Suprapubic skin (tissue), 4 donors: ENCODE measurements around the gene CHPF. TPM values are rescaled to one million over a fixed set of nuclear protein-coding genes. Genes with fewer than 3 reads are reported as not detected.
A peak's percentile ranks its signal among the peaks of the same experiment; 100 is the strongest.

Experiments
- DNase-seq, 2 donors: peaks; one replicate each; pipeline ENCODE4 v3.0.0-alpha.2; 2019; ENCODE audit warnings: low spot score in 2 of 2
- H3K27ac ChIP-seq: fragments of 200-600 bp; sonication (generic); one replicate; pipeline ENCODE4 v1.5.1; 2019
- H3K27me3 ChIP-seq: fragments of 200-600 bp; sonication (generic); one replicate; pipeline ENCODE4 v1.5.1; 2019
- H3K36me3 ChIP-seq: fragments of 200-600 bp; sonication (generic); one replicate; pipeline ENCODE4 v1.5.1; 2019
- H3K4me1 ChIP-seq: fragments of 200-600 bp; sonication (generic); one replicate; pipeline ENCODE4 v1.5.1; 2019
- H3K4me3 ChIP-seq: fragments of 200-600 bp; sonication (generic); one replicate; pipeline ENCODE4 v1.5.1; 2019; ENCODE audit warnings: mild to moderate bottlenecking
- H3K9me3 ChIP-seq: fragments of 200-600 bp; sonication (generic); one replicate; pipeline ENCODE4 v1.5.1; 2019
- CTCF ChIP-seq, 2 donors: fragments of 200-600 bp in 1 of 2; fragments of 450-650 bp in 1 of 2; sonication (generic) in 1 of 2; IDR thresholded peaks; one replicate each; pipeline ENCODE4 v1.5.1; 2016 to 2019; ENCODE audit warnings: antibody characterized with exemption in 2 of 2, mild to moderate bottlenecking in 1 of 2, moderate library complexity in 1 of 2
- EP300 ChIP-seq: sonication (generic); formaldehyde crosslinking; IDR thresholded peaks from one replicate; pipeline ENCODE4 v1.6.1; 2017; ENCODE audit warnings: antibody characterized with exemption
- POLR2A ChIP-seq, 2 donors: fragments of 450-650 bp; IDR thresholded peaks; one replicate each; pipeline ENCODE4 v1.6.1; 2017; ENCODE audit warnings: antibody characterized with exemption in 2 of 2, mild to moderate bottlenecking in 2 of 2, moderate library complexity in 2 of 2
- POLR2AphosphoS5 ChIP-seq, 3 donors: sonication (generic); formaldehyde crosslinking; IDR thresholded peaks; one replicate each; pipeline ENCODE4 v1.6.1; 2017; ENCODE audit warnings: antibody characterized with exemption in 3 of 3
- WGBS: methylation state at CpG from one replicate; pipeline ENCODE4 v1.1.5; 2018; 5-methylcytosine and 5-hydroxymethylcytosine counted together
- total RNA-seq, 4 donors: library from RNA; depleted of rRNA; stranded (reverse); fragments of >200 nt; gene quantifications; one replicate each; pipeline ENCODE4 v1.1.0, GENCODE V29; 2016

CHPF gene
- total RNA-seq, 4 donors from 2014 or later: 28.8 to 62.1 (median 49.3) TPM

GRCh38 chr2:219498280-219499057 is 45.1 kb downstream of the CHPF start, which contains the start of gene GMPPA:
Gene GMPPA, plus strand, starts transcription at chr2:219498891. Its CDS starts 1,085 bp downstream, at chr2:219499976.
- H3K9me3 ChIP-seq: no peaks in the 10 kb centered on the region
- DNase-seq: peak; percentile 97 to 98
- H3K36me3 ChIP-seq: peaks cover 5% of the 10 kb centered on the region
- H3K27me3 ChIP-seq: peaks cover 39% of the 10 kb centered on the region
- under 1% methylated on average over 47 of the region's 49 CpGs for WGBS
- H3K4me1 ChIP-seq: peaks cover 33% of the 10 kb centered on the region
- peak within 1 kb of the TSS; percentile 86 for H3K27ac ChIP-seq
- peak within 1 kb of the TSS; percentile 79 for H3K4me3 ChIP-seq
- TF ChIP-seq POLR2AphosphoS5 (IDR thresholded peaks at IDR 0.05): no peak
- peak in 1 of 2 donors; percentile 39 for TF ChIP-seq POLR2A (IDR thresholded peaks at IDR 0.05)

GRCh38 chr2:219497495-219498279 is 45.9 kb downstream of the CHPF start:
- Histone ChIP-seq H3K4me1 (peaks cover 33% of the 10 kb centered on the region), H3K27me3 (peaks cover 45% of the 10 kb centered on the region), H3K9me3 (no peaks in the 10 kb centered on the region), H3K4me3 (peak overlapping the region; percentile 79), H3K27ac (peak overlapping the region; percentile 86), H3K36me3 (peaks cover 3% of the 10 kb centered on the region)
- DNase-seq: peak; percentile 93
- 7% methylated on average over 32 of the region's 59 CpGs for WGBS
- TF ChIP-seq CTCF (IDR thresholded peaks at IDR 0.05) (no peak), POLR2A (IDR thresholded peaks at IDR 0.05) (peak in 1 of 2 donors; percentile 33)

GRCh38 chr2:219496825-219497494 is 46.6 kb downstream of the CHPF start:
- DNase-seq: no peak
- WGBS: 39% methylated on average over 30 of the region's 61 CpGs
- no peaks in the 10 kb centered on the region for H3K9me3 ChIP-seq
- H3K27ac ChIP-seq: no peak overlapping the region
- peaks cover 48% of the 10 kb centered on the region for H3K27me3 ChIP-seq
- H3K4me1 ChIP-seq: peaks cover 33% of the 10 kb centered on the region
- TF ChIP-seq POLR2A (IDR thresholded peaks at IDR 0.05): no peak
- no peak for TF ChIP-seq CTCF (IDR thresholded peaks at IDR 0.05)
- TF ChIP-seq EP300: no peak
- TF ChIP-seq POLR2AphosphoS5 (IDR thresholded peaks at IDR 0.05): no peak
- H3K4me3 ChIP-seq: peak overlapping the region; percentile 79
- no peaks in the 10 kb centered on the region for H3K36me3 ChIP-seq

GRCh38 chr2:219496247-219496824 is 47.3 kb downstream of the CHPF start:
- no peak for TF ChIP-seq EP300
- TF ChIP-seq POLR2A (IDR thresholded peaks at IDR 0.05): no peak
- TF ChIP-seq CTCF (IDR thresholded peaks at IDR 0.05): no peak
- no peak for TF ChIP-seq POLR2AphosphoS5 (IDR thresholded peaks at IDR 0.05)
- no peak overlapping the region for H3K4me3 ChIP-seq

GRCh38 chr2:219495531-219496122 is 48.0 kb downstream of the CHPF start:
- 3% methylated on average over 4 of the region's 14 CpGs for WGBS
- no peak for DNase-seq
- Histone ChIP-seq H3K36me3 (no peaks in the 10 kb centered on the region), H3K4me3 (no peak overlapping the region), H3K4me1 (peaks cover 33% of the 10 kb centered on the region), H3K27me3 (peaks cover 48% of the 10 kb centered on the region), H3K9me3 (no peaks in the 10 kb centered on the region), H3K27ac (no peak overlapping the region)
- TF ChIP-seq CTCF (IDR thresholded peaks at IDR 0.05): peak in 1 of 2 donors; percentile 28
- TF ChIP-seq EP300: no peak

More at GRCh38 chr2:219496247-219496824, 47.3 kb downstream of the CHPF start:
- 42% methylated on average over 12 of the region's 20 CpGs for WGBS
- DNase-seq: no peak
- no peaks in the 10 kb centered on the region for H3K9me3 ChIP-seq
- no peak overlapping the region for H3K27ac ChIP-seq
- H3K27me3 ChIP-seq: peaks cover 48% of the 10 kb centered on the region
- H3K36me3 ChIP-seq: no peaks in the 10 kb centered on the region
- H3K4me1 ChIP-seq: peaks cover 33% of the 10 kb centered on the region
